Endothelial cell of umbilical vein (primary cell): Measurements from ENCODE around the gene PIK3C2G. TPM values are rescaled to one million over a fixed set of nuclear protein-coding genes. Genes with fewer than 3 reads are reported as not detected.

Source experiments
- BruUV-seq: library from RNA; stranded (reverse); fragments of 400-500 nt; replicated peaks from 2 replicates; lab custom pipeline; 2021; lab: Mats Ljungman, UMichigan
- CTCF ChIA-PET: fragments of 300-600, 350-600 bp; sonication (Branson Sonifier 250); formaldehyde crosslinking; loops from one replicate; lab custom pipeline; 2021; ENCODE audit warnings: antibody characterized with exemption, inconsistent platforms; lab: Charles Lee
- POLR2A ChIA-PET: fragments of 300-600, 350-600 bp; sonication (Branson Sonifier 250); formaldehyde crosslinking; loops from one replicate; lab custom pipeline; 2021; ENCODE audit warnings: antibody characterized with exemption, inconsistent platforms; lab: Charles Lee
- DNase-seq: peaks from one replicate; pipeline ENCODE4 v3.0.0-alpha.2; 2011; ENCODE audit warnings: low read depth, low spot score
- FAIRE-seq: peaks from 2 replicates; lab custom pipeline; 2011; peaks lifted over from hg19 to GRCh38; lab: Jason Lieb, UNC
- H2AFZ ChIP-seq: 2 replicates; pipeline ENCODE4 v1.6.0; 2012; ENCODE audit warnings: low read depth, low read length, control low read depth, inconsistent platforms
- H3K27ac ChIP-seq: 2 replicates; pipeline ENCODE4 v1.5.1; 2011; ENCODE audit warnings: low read depth, mild to moderate bottlenecking, control low read depth, low read length, moderate library complexity; ENCODE audit not compliant: insufficient read depth
- H3K27me3 ChIP-seq, 2 experiments: 2 replicates each; pipeline versions ENCODE4 v1.6.0 to v1.6.1; 2011; ENCODE audit warnings: low read length in 2 of 2, mixed read lengths in 1 of 2; ENCODE audit not compliant: control insufficient read depth in 2 of 2, insufficient read depth in 2 of 2
- H3K36me3 ChIP-seq, 2 experiments: 2 replicates in 1 of 2; 3 replicates in 1 of 2; pipeline ENCODE4 v1.5.1; 2011; ENCODE audit warnings: low read length in 2 of 2, mild to moderate bottlenecking in 1 of 2, moderate library complexity in 1 of 2; ENCODE audit not compliant: control insufficient read depth in 2 of 2, insufficient read depth in 2 of 2; ENCODE audit errors: extremely low read depth in 1 of 2
- H3K4me1 ChIP-seq: 3 replicates; pipeline ENCODE4 v1.5.1; 2011; ENCODE audit warnings: mild to moderate bottlenecking, low read length; ENCODE audit not compliant: control insufficient read depth, insufficient read depth; ENCODE audit errors: extremely low read depth
- H3K4me2 ChIP-seq: 2 replicates; pipeline ENCODE4 v1.6.1; 2011; ENCODE audit warnings: low read length, control low read depth, mixed read lengths; ENCODE audit not compliant: insufficient read depth
- H3K4me3 ChIP-seq, 3 experiments: fragments of 200-600 bp in 1 of 3; sonication (generic), shearing (Covaris generic) in 1 of 3; replicated peaks in 1 of 3; 2 replicates each; pipeline ENCODE4 v1.5.1; 2011 to 2016; ENCODE audit warnings: control low read depth in 3 of 3, low read length in 3 of 3, mild to moderate bottlenecking in 2 of 3, inconsistent platforms in 1 of 3, low read depth in 1 of 3, moderate library complexity in 1 of 3; ENCODE audit not compliant: insufficient read depth in 1 of 3
- H3K79me2 ChIP-seq: 2 replicates; pipeline ENCODE4 v1.6.0; 2012; ENCODE audit warnings: low read length, inconsistent platforms; ENCODE audit not compliant: control insufficient read depth, insufficient read depth
- H3K9ac ChIP-seq: replicated peaks from 2 replicates; pipeline ENCODE3; 2011; ENCODE audit warnings: low read length, control low read depth; ENCODE audit not compliant: insufficient read depth; ENCODE audit errors: extremely low read depth
- H3K9me1 ChIP-seq: replicated peaks from 3 replicates; pipeline ENCODE4 v1.6.0; 2011; ENCODE audit warnings: mild to moderate bottlenecking, low read length; ENCODE audit not compliant: control insufficient read depth, insufficient read depth; ENCODE audit errors: extremely low read depth
- H3K9me3 ChIP-seq: replicated peaks from 2 replicates; pipeline ENCODE4 v1.5.1; 2012; ENCODE audit warnings: low read length, inconsistent platforms; ENCODE audit not compliant: control insufficient read depth, insufficient read depth
- H4K20me1 ChIP-seq: replicated peaks from 2 replicates; pipeline ENCODE3; 2011; ENCODE audit warnings: mild to moderate bottlenecking, low read length; ENCODE audit not compliant: control insufficient read depth, insufficient read depth; ENCODE audit errors: extremely low read depth
- EZH2 ChIP-seq: IDR thresholded peaks from 2 replicates; pipeline ENCODE4 v1.6.1; 2012; ENCODE audit warnings: borderline replicate concordance, low read depth, mild to moderate bottlenecking, moderate library complexity, low read length, inconsistent platforms; ENCODE audit not compliant: severe bottlenecking
- FOS ChIP-seq: IDR thresholded peaks from 2 replicates; pipeline ENCODE4 v1.6.1; 2011; ENCODE audit warnings: mild to moderate bottlenecking, low read length, moderate library complexity, borderline replicate concordance; ENCODE audit not compliant: insufficient read depth
- GATA2 ChIP-seq: IDR thresholded peaks from 2 replicates; pipeline ENCODE4 v1.7.0; 2011; ENCODE audit warnings: low read depth, mild to moderate bottlenecking, moderate library complexity, mixed read lengths, low read length; ENCODE audit not compliant: insufficient read length, insufficient read depth
- JUN ChIP-seq: IDR thresholded peaks from 2 replicates; pipeline ENCODE4 v1.6.1; 2011; ENCODE audit warnings: borderline replicate concordance, low read depth; ENCODE audit not compliant: insufficient read length, insufficient read depth
- MYC ChIP-seq: IDR thresholded peaks from one replicate; pipeline ENCODE4 v1.6.1; 2011; ENCODE audit warnings: mild to moderate bottlenecking, low read depth, low read length
- POLR2A ChIP-seq: IDR thresholded peaks from 2 replicates; pipeline ENCODE4 v1.6.1; 2012; ENCODE audit warnings: low read depth, mild to moderate bottlenecking, control low read depth, low read length
- POLR2AphosphoS5 ChIP-seq: IDR thresholded peaks from 2 replicates; pipeline ENCODE4 v1.6.1; 2012; ENCODE audit warnings: low read depth, mild to moderate bottlenecking, control low read depth, low read length, moderate library complexity; ENCODE audit not compliant: insufficient read depth
- dilution Hi-C: fragments of 300-500 bp; cut with MboI; formaldehyde crosslinking; loops from one replicate; pipeline ENCODE4 v1.15.0; 2019; ENCODE audit warnings: low sequenced_read_pairs; ENCODE audit not compliant: extremely low pct_ligation_motif_present
- intact Hi-C: fragments of 100-400 bp; cut with micrococcal nuclease; formaldehyde crosslinking; loops from one replicate; pipeline ENCODE4 v1.10.0; 2022
- polyA plus RNA-seq, 4 experiments: library from polyadenylated mRNA; depleted of rRNA in 3 of 4; stranded (reverse) in 3 of 4; unstranded in 1 of 4; fragments of >200 nt; gene quantifications; 2 replicates each; pipeline versions ENCODE4 v1.2.1 to v1.2.3, GENCODE V29; 2011 to 2012; ENCODE audit warnings: missing spikeins in 1 of 4
- total RNA-seq: library from RNA; stranded (reverse); gene quantifications from 2 replicates; pipeline ENCODE4 v1.2.3, GENCODE V29; 2021
- TF ChIP-seq, protein P1 (sequence below): IDR thresholded peaks from 2 replicates; pipeline ENCODE4 v1.6.1; 2011; ENCODE audit not compliant: insufficient read depth, insufficient read length
- TF ChIP-seq, protein P2 (sequence below), 2 donors: IDR thresholded peaks; 1 replicate in 1 of 2; 2 replicates in 1 of 2; pipeline ENCODE4 v1.5.1; 2011; ENCODE audit warnings: low read length in 2 of 2, mild to moderate bottlenecking in 2 of 2, moderate library complexity in 2 of 2, control low read depth in 1 of 2, inconsistent platforms in 1 of 2, low read depth in 1 of 2; ENCODE audit not compliant: insufficient read depth in 1 of 2; ENCODE audit errors: extremely low read depth in 1 of 2

PIK3C2G gene
- total and polyA plus RNA-seq, 2 donors (not counting 3 experiments of a cell fraction or from before 2014, with no cell fraction given) = not detected

DNA sequence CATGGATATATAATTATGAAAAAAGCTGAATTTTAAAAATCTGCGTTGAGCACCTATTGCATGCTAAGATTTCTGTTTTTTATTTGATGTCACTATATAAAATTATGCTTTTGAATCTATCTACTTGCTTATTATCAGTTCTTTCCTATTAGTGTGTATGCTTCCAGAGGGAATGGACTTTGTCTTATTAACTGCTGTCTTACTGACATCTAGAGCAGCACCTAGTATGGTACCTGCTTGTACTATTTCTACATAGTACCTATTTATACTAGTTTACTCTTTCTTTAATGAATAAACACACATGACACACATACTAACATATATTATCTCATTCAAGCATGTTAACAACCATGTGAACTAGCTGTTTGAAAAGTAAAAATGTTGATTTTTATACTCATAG lies 38.6 kb upstream of the PIK3C2G start:
- no peak for FAIRE-seq
- dilution Hi-C loops = no loop called here

More for the DNA sequence above, 38.6 kb upstream of the PIK3C2G start:
- Histone ChIP-seq H3K36me3 (no peaks in the 10 kb centered on the region), H3K9me3 (no peaks in the 10 kb centered on the region), H3K9ac (no peak overlapping the region), H3K4me1 (no peaks in the 10 kb centered on the region), H3K27me3 (no peaks in the 10 kb centered on the region), H3K4me3 (no peak overlapping the region), H3K4me2 (no peak overlapping the region), H3K9me1 (no peaks in the 10 kb centered on the region), H4K20me1 (no peaks in the 10 kb centered on the region), H3K79me2 (no peaks in the 10 kb centered on the region), H3K27ac (no peak overlapping the region), H2AFZ (no peak overlapping the region)
- BruUV-seq = no TSS peak
- TF ChIP-seq GATA2 = no peak
- TF ChIP-seq, protein P1, sequence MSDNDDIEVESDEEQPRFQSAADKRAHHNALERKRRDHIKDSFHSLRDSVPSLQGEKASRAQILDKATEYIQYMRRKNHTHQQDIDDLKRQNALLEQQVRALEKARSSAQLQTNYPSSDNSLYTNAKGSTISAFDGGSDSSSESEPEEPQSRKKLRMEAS = no peak
- TF ChIP-seq, protein P2, sequence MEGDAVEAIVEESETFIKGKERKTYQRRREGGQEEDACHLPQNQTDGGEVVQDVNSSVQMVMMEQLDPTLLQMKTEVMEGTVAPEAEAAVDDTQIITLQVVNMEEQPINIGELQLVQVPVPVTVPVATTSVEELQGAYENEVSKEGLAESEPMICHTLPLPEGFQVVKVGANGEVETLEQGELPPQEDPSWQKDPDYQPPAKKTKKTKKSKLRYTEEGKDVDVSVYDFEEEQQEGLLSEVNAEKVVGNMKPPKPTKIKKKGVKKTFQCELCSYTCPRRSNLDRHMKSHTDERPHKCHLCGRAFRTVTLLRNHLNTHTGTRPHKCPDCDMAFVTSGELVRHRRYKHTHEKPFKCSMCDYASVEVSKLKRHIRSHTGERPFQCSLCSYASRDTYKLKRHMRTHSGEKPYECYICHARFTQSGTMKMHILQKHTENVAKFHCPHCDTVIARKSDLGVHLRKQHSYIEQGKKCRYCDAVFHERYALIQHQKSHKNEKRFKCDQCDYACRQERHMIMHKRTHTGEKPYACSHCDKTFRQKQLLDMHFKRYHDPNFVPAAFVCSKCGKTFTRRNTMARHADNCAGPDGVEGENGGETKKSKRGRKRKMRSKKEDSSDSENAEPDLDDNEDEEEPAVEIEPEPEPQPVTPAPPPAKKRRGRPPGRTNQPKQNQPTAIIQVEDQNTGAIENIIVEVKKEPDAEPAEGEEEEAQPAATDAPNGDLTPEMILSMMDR (IDR thresholded peaks at IDR 0.05; ENCODE audit: extremely low read depth in 1 of 2, insufficient read depth in 1 of 2, low read depth in 1 of 2, low read length in 2 of 2) = no peak
- TF ChIP-seq POLR2AphosphoS5 = no peak
- no peak for TF ChIP-seq JUN
- no peak for TF ChIP-seq POLR2A
- TF ChIP-seq FOS = no peak
- TF ChIP-seq EZH2 = no peak
- no peak for TF ChIP-seq MYC
- intact Hi-C loops = no loop called here
- POLR2A ChIA-PET = no interaction called here
- DNase-seq = no peak
- CTCF ChIA-PET = interaction anchor here (1.2 to 2.6 kb wide), 2 partner anchors 28 to 98 kb away, joined by 4 to 9 read pairs; no protein-coding TSS in a partner anchor
